Measurements from ENCODE around the gene APOF. TPM values are rescaled to one million over a fixed set of nuclear protein-coding genes. Genes with fewer than 3 reads are reported as not detected.

The APOF gene
- total and polyA plus RNA-seq, 2 of the 13 experiments (the other 11 are each of a cell fraction or from before 2014, with no cell fraction given), result 3.3 to 23.9 TPM

DNA sequence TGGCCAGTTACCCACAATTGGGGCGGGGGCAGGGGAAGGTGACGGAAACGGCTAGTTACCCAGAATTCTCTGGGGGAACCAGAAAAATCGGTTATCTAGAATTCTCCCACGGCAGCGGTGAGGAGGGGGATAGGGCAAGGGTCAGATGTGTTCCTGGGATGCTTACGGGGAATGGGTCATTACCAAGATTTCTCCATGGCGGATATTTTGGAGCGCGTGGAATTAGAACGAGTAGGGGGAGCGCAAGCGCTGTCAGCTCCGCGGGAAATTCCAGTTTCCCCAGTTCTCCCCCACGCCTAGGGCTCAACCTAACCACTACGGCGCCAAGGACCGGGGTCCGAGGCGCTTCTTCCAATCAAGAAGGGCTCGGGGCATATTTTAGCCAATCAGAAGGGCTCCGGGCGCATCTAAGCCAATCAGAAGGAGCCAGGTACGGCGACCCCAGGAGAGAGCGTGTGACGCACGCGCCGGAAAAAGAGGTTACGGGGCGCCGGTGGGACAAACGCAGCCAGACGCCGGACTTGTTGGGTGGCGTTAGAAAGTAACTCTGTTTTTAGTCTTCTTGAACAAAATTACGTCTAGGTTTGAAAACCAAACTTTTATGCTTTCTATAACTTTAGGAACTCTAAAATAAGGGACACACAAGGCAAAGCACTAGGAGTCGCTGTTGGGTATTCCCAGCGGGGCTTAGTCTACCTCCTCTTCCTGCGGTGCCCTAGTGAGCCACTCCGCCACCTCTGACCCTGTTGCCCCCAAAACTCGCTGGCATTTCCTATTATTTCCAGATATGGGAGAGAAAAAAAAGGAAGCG lies 28.8 kb downstream of the APOF start, which contains the start of gene PAN2 (continued):
- TF ChIP-seq, protein P1, sequence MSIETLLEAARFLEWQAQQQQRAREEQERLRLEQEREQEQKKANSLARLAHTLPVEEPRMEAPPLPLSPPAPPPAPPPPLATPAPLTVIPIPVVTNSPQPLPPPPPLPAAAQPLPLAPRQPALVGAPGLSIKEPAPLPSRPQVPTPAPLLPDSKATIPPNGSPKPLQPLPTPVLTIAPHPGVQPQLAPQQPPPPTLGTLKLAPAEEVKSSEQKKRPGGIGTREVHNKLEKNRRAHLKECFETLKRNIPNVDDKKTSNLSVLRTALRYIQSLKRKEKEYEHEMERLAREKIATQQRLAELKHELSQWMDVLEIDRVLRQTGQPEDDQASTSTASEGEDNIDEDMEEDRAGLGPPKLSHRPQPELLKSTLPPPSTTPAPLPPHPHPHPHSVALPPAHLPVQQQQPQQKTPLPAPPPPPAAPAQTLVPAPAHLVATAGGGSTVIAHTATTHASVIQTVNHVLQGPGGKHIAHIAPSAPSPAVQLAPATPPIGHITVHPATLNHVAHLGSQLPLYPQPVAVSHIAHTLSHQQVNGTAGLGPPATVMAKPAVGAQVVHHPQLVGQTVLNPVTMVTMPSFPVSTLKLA (IDR thresholded peaks at IDR 0.05), result no peak
- TF ChIP-seq, protein P2, sequence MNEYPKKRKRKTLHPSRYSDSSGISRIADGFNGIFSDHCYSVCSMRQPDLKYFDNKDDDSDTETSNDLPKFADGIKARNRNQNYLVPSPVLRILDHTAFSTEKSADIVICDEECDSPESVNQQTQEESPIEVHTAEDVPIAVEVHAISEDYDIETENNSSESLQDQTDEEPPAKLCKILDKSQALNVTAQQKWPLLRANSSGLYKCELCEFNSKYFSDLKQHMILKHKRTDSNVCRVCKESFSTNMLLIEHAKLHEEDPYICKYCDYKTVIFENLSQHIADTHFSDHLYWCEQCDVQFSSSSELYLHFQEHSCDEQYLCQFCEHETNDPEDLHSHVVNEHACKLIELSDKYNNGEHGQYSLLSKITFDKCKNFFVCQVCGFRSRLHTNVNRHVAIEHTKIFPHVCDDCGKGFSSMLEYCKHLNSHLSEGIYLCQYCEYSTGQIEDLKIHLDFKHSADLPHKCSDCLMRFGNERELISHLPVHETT (CRISPR knock-in tag; conservative IDR thresholded peaks at IDR 0.05), result no peak
- TF ChIP-seq ZNF749 (CRISPR knock-in tag; IDR thresholded peaks at IDR 0.05; ENCODE audit: borderline replicate concordance) (no peak), ZNF709 (CRISPR knock-in tag; IDR thresholded peaks at IDR 0.05) (peak; percentile 77; the same call in 1 of the 2 replicates), U2AF2 (IDR thresholded peaks at IDR 0.05; ENCODE audit: low read depth, low read length) (no peak), SNAPC2 (CRISPR knock-in tag; IDR thresholded peaks at IDR 0.05) (no peak), PTBP1 (IDR thresholded peaks at IDR 0.05; ENCODE audit: low read depth, low read length, poor library complexity, severe bottlenecking) (no peak), ZNF121 (CRISPR knock-in tag; IDR thresholded peaks at IDR 0.05) (no peak), FOXJ3 (CRISPR knock-in tag; IDR thresholded peaks at IDR 0.05; ENCODE audit: borderline replicate concordance) (peak; percentile 16; the same call in 1 of the 2 replicates), YEATS4 (CRISPR knock-in tag; IDR thresholded peaks at IDR 0.05; ENCODE audit: borderline replicate concordance) (peak; percentile 74), ZNF441 (CRISPR knock-in tag; IDR thresholded peaks at IDR 0.05; ENCODE audit: borderline replicate concordance) (peak; percentile 44; the same call in 1 of the 2 replicates), KMT2B (CRISPR knock-in tag; IDR thresholded peaks at IDR 0.05) (peak; percentile 43; the same call in 1 of the 2 replicates), ZNF567 (CRISPR knock-in tag; IDR thresholded peaks at IDR 0.05; ENCODE audit: borderline replicate concordance) (no peak), ZNF468 (CRISPR knock-in tag; IDR thresholded peaks at IDR 0.05) (no peak), NFRKB (IDR thresholded peaks at IDR 0.05) (no peak), NRL (CRISPR knock-in tag; IDR thresholded peaks at IDR 0.05; ENCODE audit: borderline replicate concordance) (0 out of 2 replicates have a peak, but pooled peaks have one; percentile 57), RELA (CRISPR knock-in tag; IDR thresholded peaks at IDR 0.05) (0 out of 2 replicates have a peak, but pooled peaks have one; percentile 18), YEATS2 (CRISPR knock-in tag; IDR thresholded peaks at IDR 0.05; ENCODE audit: borderline replicate concordance) (peak; percentile 83)
- TF ChIP-seq, protein P3, sequence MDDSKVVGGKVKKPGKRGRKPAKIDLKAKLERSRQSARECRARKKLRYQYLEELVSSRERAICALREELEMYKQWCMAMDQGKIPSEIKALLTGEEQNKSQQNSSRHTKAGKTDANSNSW (CRISPR knock-in tag; IDR thresholded peaks at IDR 0.05; ENCODE audit: borderline replicate concordance), result 0 out of 2 replicates have a peak, but pooled peaks have one; percentile 54
- TF ChIP-seq, protein P4, sequence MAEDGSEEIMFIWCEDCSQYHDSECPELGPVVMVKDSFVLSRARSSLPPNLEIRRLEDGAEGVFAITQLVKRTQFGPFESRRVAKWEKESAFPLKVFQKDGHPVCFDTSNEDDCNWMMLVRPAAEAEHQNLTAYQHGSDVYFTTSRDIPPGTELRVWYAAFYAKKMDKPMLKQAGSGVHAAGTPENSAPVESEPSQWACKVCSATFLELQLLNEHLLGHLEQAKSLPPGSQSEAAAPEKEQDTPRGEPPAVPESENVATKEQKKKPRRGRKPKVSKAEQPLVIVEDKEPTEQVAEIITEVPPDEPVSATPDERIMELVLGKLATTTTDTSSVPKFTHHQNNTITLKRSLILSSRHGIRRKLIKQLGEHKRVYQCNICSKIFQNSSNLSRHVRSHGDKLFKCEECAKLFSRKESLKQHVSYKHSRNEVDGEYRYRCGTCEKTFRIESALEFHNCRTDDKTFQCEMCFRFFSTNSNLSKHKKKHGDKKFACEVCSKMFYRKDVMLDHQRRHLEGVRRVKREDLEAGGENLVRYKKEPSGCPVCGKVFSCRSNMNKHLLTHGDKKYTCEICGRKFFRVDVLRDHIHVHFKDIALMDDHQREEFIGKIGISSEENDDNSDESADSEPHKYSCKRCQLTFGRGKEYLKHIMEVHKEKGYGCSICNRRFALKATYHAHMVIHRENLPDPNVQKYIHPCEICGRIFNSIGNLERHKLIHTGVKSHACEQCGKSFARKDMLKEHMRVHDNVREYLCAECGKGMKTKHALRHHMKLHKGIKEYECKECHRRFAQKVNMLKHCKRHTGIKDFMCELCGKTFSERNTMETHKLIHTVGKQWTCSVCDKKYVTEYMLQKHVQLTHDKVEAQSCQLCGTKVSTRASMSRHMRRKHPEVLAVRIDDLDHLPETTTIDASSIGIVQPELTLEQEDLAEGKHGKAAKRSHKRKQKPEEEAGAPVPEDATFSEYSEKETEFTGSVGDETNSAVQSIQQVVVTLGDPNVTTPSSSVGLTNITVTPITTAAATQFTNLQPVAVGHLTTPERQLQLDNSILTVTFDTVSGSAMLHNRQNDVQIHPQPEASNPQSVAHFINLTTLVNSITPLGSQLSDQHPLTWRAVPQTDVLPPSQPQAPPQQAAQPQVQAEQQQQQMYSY (CRISPR knock-in tag; IDR thresholded peaks at IDR 0.05), result no peak
- TF ChIP-seq, protein P5, sequence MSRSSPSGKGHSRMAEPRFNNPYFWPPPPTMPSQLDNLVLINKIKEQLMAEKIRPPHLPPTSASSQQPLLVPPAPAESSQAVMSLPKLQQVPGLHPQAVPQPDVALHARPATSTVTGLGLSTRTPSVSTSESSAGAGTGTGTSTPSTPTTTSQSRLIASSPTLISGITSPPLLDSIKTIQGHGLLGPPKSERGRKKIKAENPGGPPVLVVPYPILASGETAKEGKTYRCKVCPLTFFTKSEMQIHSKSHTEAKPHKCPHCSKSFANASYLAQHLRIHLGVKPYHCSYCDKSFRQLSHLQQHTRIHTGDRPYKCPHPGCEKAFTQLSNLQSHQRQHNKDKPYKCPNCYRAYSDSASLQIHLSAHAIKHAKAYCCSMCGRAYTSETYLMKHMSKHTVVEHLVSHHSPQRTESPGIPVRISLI (CRISPR knock-in tag; IDR thresholded peaks at IDR 0.05; ENCODE audit: borderline replicate concordance), result no peak
